A549 (cell line): ENCODE measurements around the gene UBP1.

Experiments
- CHD4 ChIP-seq: fragments of 200-600 bp; sonication (generic); IDR thresholded peaks from 2 replicates; pipeline ENCODE4 v1.6.1; 2016; ENCODE audit warnings: antibody characterized with exemption, mild to moderate bottlenecking, borderline replicate concordance
- POLR2A ChIP-seq: IDR thresholded peaks from 2 replicates; pipeline ENCODE4 v1.6.1; 2012; ENCODE audit warnings: mild to moderate bottlenecking, low read length

DNA sequence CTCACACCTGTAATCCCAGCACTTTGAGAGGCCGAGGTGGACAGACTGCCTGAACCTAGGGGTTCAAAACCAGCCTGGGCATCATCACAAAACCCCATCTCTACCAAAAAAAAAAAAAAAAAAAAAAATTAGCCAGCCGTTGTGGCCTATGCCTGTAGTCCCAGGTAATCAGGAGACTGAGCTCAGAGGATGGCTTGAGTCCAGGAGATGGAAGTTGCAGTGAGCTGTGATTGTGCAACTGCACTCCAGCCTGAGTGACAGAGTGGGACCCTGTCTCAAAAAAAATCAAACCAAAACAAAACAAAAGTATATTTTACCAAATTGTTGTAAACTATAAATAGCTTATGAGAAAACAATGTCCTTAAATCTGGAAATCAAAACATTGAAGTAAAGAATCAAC is 34.7 kb upstream of the UBP1 start:
- TF ChIP-seq POLR2A (no peak), CHD4 (no peak)
